Measurements from ENCODE around the gene TMPRSS6. TPM values are rescaled to one million over a fixed set of nuclear protein-coding genes. Genes with fewer than 3 reads are reported as not detected.
A peak's percentile ranks its signal among the peaks of the same experiment; 100 is the strongest.

Gene TMPRSS6
- total and polyA plus RNA-seq, 2 of the 13 experiments (the other 11 are each of a cell fraction or from before 2014, with no cell fraction given) = 4.2 to 4.8 TPM

GRCh38 chr22:37109242-37109917 lies at the start of gene TMPRSS6 (continued):
- TF ChIP-seq ARNTL (CRISPR knock-in tag; IDR thresholded peaks at IDR 0.05) = peak; percentile 34; the same call in 1 of the 2 replicates
- TF ChIP-seq HIC2 (CRISPR knock-in tag; IDR thresholded peaks at IDR 0.05; ENCODE audit: low read depth) = no peak; the same call in 1 of the 2 replicates
- TF ChIP-seq U2AF2 (IDR thresholded peaks at IDR 0.05; ENCODE audit: low read depth, low read length) = no peak
- no peak for TF ChIP-seq NFE2 (CRISPR knock-in tag; IDR thresholded peaks at IDR 0.05)
- 0 out of 2 replicates have a peak, but pooled peaks have one; percentile 18 for TF ChIP-seq ZNF547 (CRISPR knock-in tag; IDR thresholded peaks at IDR 0.05)
- no peak for TF ChIP-seq ZBTB8A (CRISPR knock-in tag; IDR thresholded peaks at IDR 0.05; ENCODE audit: borderline replicate concordance, low read depth)
- peak; percentile 31; the same call in 1 of the 2 replicates for TF ChIP-seq SOX13 (IDR thresholded peaks at IDR 0.05)
- TF ChIP-seq SOX13 (CRISPR knock-in tag; conservative IDR thresholded peaks at IDR 0.05 in 1 of 2, IDR thresholded peaks at IDR 0.05 in 1 of 2) = peak in 1 of 2 experiments; percentile 68; a peak in 2 of 4 replicates
- no peak for TF ChIP-seq KDM5A (IDR thresholded peaks at IDR 0.05; ENCODE audit: borderline replicate concordance, low read length)
- no peak for TF ChIP-seq ZNF614 (CRISPR knock-in tag; IDR thresholded peaks at IDR 0.05; ENCODE audit: borderline replicate concordance)
- 0 out of 2 replicates have a peak, but pooled peaks have one; percentile 46 for TF ChIP-seq ZNF564 (CRISPR knock-in tag; IDR thresholded peaks at IDR 0.05)
- TF ChIP-seq ZNF556 (CRISPR knock-in tag; IDR thresholded peaks at IDR 0.05; ENCODE audit: borderline replicate concordance) = peak; percentile 73; the same call in 1 of the 2 replicates
- no peak for TF ChIP-seq ARNT2 (CRISPR knock-in tag; IDR thresholded peaks at IDR 0.05; ENCODE audit: low read depth)
- 0 out of 2 replicates have a peak, but pooled peaks have one; percentile 10 for TF ChIP-seq ZBTB38 (CRISPR knock-in tag; IDR thresholded peaks at IDR 0.05)
- 0 out of 2 replicates have a peak, but pooled peaks have one; percentile 48 for TF ChIP-seq ZNF891 (CRISPR knock-in tag; IDR thresholded peaks at IDR 0.05)
- no peak for TF ChIP-seq ZNF460 (CRISPR knock-in tag; IDR thresholded peaks at IDR 0.05; ENCODE audit: borderline replicate concordance)
- TF ChIP-seq ZNF225 (CRISPR knock-in tag; IDR thresholded peaks at IDR 0.05) = peak; percentile 68
- TF ChIP-seq STAT5B (CRISPR knock-in tag; IDR thresholded peaks at IDR 0.05) = no peak
- TF ChIP-seq ATRX (CRISPR knock-in tag; IDR thresholded peaks at IDR 0.05; ENCODE audit: borderline replicate concordance) = no peak
- no peak for TF ChIP-seq TGIF2 (CRISPR knock-in tag; IDR thresholded peaks at IDR 0.05)
- TF ChIP-seq MED8 (CRISPR knock-in tag; IDR thresholded peaks at IDR 0.05; ENCODE audit: insufficient replicate concordance) = peak; percentile 44
- no peak for TF ChIP-seq ZNF850 (CRISPR knock-in tag; conservative IDR thresholded peaks at IDR 0.05)
- TF ChIP-seq ZNF343 (CRISPR knock-in tag; IDR thresholded peaks at IDR 0.05) = no peak
- peak; percentile 59; the same call in 1 of the 2 replicates for TF ChIP-seq POGZ (CRISPR knock-in tag; IDR thresholded peaks at IDR 0.05)
- TF ChIP-seq ZNF251 (CRISPR knock-in tag; IDR thresholded peaks at IDR 0.05) = no peak
- no peak for TF ChIP-seq IKZF1 (IDR thresholded peaks at IDR 0.05)
- no peak for TF ChIP-seq PLSCR1 (CRISPR knock-in tag; IDR thresholded peaks at IDR 0.05; ENCODE audit: borderline replicate concordance)
- no peak for TF ChIP-seq SMARCE1 (IDR thresholded peaks at IDR 0.05; ENCODE audit: borderline replicate concordance)
- TF ChIP-seq HBP1 (CRISPR knock-in tag; IDR thresholded peaks at IDR 0.05; ENCODE audit: low read depth) = no peak
